Measurements from ENCODE around the gene SRBD1. TPM values are rescaled to one million over a fixed set of nuclear protein-coding genes. Genes with fewer than 3 reads are reported as not detected.

Gene SRBD1
- total and polyA plus RNA-seq, 2 of the 8 experiments (the other 6 are each of a cell fraction or from before 2014, with no cell fraction given) = 4.6 to 20.0 TPM

DNA sequence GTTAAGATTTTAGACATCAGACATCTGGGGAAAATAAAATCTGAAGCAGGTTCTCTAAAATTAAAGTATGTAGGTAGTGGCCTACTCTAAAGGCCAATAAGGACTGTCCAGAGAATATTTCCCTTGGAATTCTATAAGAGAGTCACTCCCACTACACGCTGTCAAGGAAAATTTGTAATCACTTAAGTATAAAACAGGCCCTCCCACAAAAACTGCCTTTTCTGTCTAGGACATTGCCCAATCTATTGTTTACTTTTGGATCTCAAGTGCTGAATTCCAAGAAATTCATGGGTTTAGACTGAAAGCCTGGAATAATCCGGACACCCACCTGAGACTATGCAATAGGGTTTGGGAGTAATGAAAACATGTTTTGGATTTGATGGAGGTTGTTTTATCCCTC is 1.7 kb upstream of the SRBD1 start:
- no peak overlapping the region for H3K18ac ChIP-seq (ENCODE audit: extremely low read depth, low read length)
- 79% methylated on average over 2 of the region's 2 CpGs; no CpG with 5 or more reads in 1 of the 2 experiments for WGBS, 2 experiments (ENCODE audit: extremely low coverage in 1 of 2, insufficient coverage in 1 of 2, insufficient read length in 1 of 2, insufficient replicate concordance in 2 of 2, low coverage in 1 of 2, low lambda C conversion rate in 2 of 2, missing lambda C conversion rate in 1 of 2)
- H2AK5ac ChIP-seq (ENCODE audit: low read depth, low read length) = no peak overlapping the region
- H3K4me2 ChIP-seq (ENCODE audit: insufficient read depth in 1 of 2, low read depth in 2 of 2, low read length in 2 of 2) = no peak overlapping the region
- CTCF ChIA-PET (ENCODE audit: partially characterized antibody) = no interaction called here
- no peak overlapping the region for H4K91ac ChIP-seq (replicated peaks; ENCODE audit: insufficient read length, low read length)
- H2BK15ac ChIP-seq (ENCODE audit: low read length) = no peak overlapping the region
- H3K9ac ChIP-seq (replicated peaks in 1 of 4; ENCODE audit: extremely low read depth in 1 of 4, low read depth in 3 of 4, low read length in 3 of 4) = no peak overlapping the region
- no peak for DNase-seq (ENCODE audit: low read depth in 1 of 2, low spot score in 2 of 2)
- no peak overlapping the region for H2AFZ ChIP-seq (ENCODE audit: low read length)
- H2BK5ac ChIP-seq (ENCODE audit: low read depth, low read length) = no peak overlapping the region
- H3K79me1 ChIP-seq (ENCODE audit: low read depth, low read length) = no peaks in the 10 kb centered on the region; the same call in 1 of the 2 replicates
- no peak overlapping the region for H2BK20ac ChIP-seq (ENCODE audit: low read length)
- no peak overlapping the region for H3K23ac ChIP-seq (ENCODE audit: insufficient read length)
- H2BK120ac ChIP-seq (replicated peaks; ENCODE audit: low read depth, low read length) = no peak overlapping the region
- H3K9me3 ChIP-seq (ENCODE audit: insufficient read depth in 2 of 2, low read depth in 1 of 2, low read length in 1 of 2) = no peaks in the 10 kb centered on the region
- H3K27ac ChIP-seq (ENCODE audit: low read depth, low read length) = no peak overlapping the region
- no peak overlapping the region for H3K14ac ChIP-seq (ENCODE audit: insufficient read length)
- H3K56ac ChIP-seq (replicated peaks; ENCODE audit: insufficient read length, low read depth, low read length) = no peak overlapping the region
- no peak overlapping the region for H4K5ac ChIP-seq (ENCODE audit: insufficient read length, low read depth, low read length)
- no peak for FAIRE-seq
- H3K36me3 ChIP-seq (ENCODE audit: control insufficient read depth in 2 of 4, insufficient read depth in 4 of 4, low read length in 3 of 4) = no peaks in the 10 kb centered on the region
- H3K27me3 ChIP-seq (replicated peaks in 1 of 4; ENCODE audit: control insufficient read depth in 3 of 4, extremely low read depth in 1 of 4, insufficient read depth in 3 of 4, low read length in 3 of 4) = no peaks in the 10 kb centered on the region
- H3K23me2 ChIP-seq (ENCODE audit: low read depth, low read length) = no peaks in the 10 kb centered on the region
- H4K20me1 ChIP-seq (replicated peaks in 1 of 2; ENCODE audit: control insufficient read depth in 1 of 2, insufficient read depth in 2 of 2, low read length in 2 of 2) = no peaks in the 10 kb centered on the region
- H3K4me3 ChIP-seq (ENCODE audit: extremely low read depth in 1 of 4, insufficient read depth in 2 of 4, low read depth in 3 of 4, low read length in 4 of 4) = no peak overlapping the region
- H2BK12ac ChIP-seq (ENCODE audit: low read depth, low read length) = no peak overlapping the region
- no peak overlapping the region for H4K8ac ChIP-seq (ENCODE audit: extremely low read depth, insufficient read depth, low read length)
- peaks cover 0 to 24% of the 10 kb centered on the region in 2 experiments; a peak in 2 of 4 replicates for H3K79me2 ChIP-seq (ENCODE audit: control insufficient read depth in 1 of 2, insufficient read depth in 2 of 2, low read length in 2 of 2)
- H3K4me1 ChIP-seq (replicated peaks in 1 of 4; ENCODE audit: control insufficient read depth in 3 of 4, insufficient read depth in 4 of 4, low read length in 3 of 4) = peaks cover 0 to 3% (median 0%) of the 10 kb centered on the region in 4 experiments; a peak in 1 of 7 replicates
- POLR2A ChIA-PET (ENCODE audit: partially characterized antibody) = interaction anchor here (0.6 kb wide), 1 partner anchor 20 kb away, joined by 3 read pairs; no protein-coding TSS in a partner anchor
- no peak overlapping the region for H3K4ac ChIP-seq (replicated peaks; ENCODE audit: insufficient read length, low read depth, low read length)
- no peak for TF ChIP-seq RFX5 (IDR thresholded peaks at IDR 0.05; ENCODE audit: borderline replicate concordance, low read depth, low read length)
- no peak for TF ChIP-seq GTF2F1 (IDR thresholded peaks at IDR 0.05; ENCODE audit: borderline replicate concordance, low read depth, low read length)
- no peak for TF ChIP-seq TEAD4 (IDR thresholded peaks at IDR 0.05; ENCODE audit: low read depth, low read length)
- no peak for TF ChIP-seq POLR2AphosphoS5 (IDR thresholded peaks at IDR 0.05; ENCODE audit: low read depth, low read length)
- TF ChIP-seq ASH2L (IDR thresholded peaks at IDR 0.05; ENCODE audit: low read length) = no peak
- TF ChIP-seq, protein P1, sequence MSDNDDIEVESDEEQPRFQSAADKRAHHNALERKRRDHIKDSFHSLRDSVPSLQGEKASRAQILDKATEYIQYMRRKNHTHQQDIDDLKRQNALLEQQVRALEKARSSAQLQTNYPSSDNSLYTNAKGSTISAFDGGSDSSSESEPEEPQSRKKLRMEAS (IDR thresholded peaks at IDR 0.05) = no peak
- no peak for TF ChIP-seq SIRT6 (IDR thresholded peaks at IDR 0.05; ENCODE audit: low read length)
- no peak for TF ChIP-seq EZH2 (IDR thresholded peaks at IDR 0.05; ENCODE audit: low read depth, low read length, severe bottlenecking)
- TF ChIP-seq SIN3A (conservative IDR thresholded peaks at IDR 0.05 in 1 of 2, IDR thresholded peaks at IDR 0.05 in 1 of 2; ENCODE audit: low read depth in 1 of 2, low read length in 2 of 2) = no peak
- TF ChIP-seq EP300 (IDR thresholded peaks at IDR 0.05; ENCODE audit: borderline replicate concordance in 1 of 2, low read depth in 2 of 2, low read length in 2 of 2) = no peak
- TF ChIP-seq, protein P2, sequence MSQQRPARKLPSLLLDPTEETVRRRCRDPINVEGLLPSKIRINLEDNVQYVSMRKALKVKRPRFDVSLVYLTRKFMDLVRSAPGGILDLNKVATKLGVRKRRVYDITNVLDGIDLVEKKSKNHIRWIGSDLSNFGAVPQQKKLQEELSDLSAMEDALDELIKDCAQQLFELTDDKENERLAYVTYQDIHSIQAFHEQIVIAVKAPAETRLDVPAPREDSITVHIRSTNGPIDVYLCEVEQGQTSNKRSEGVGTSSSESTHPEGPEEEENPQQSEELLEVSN (IDR thresholded peaks at IDR 0.05) = no peak
- TF ChIP-seq CBX5 (IDR thresholded peaks at IDR 0.05; ENCODE audit: low read depth, low read length) = no peak
- TF ChIP-seq NANOG (IDR thresholded peaks at IDR 0.05; ENCODE audit: insufficient read depth, low read depth, low read length, poor library complexity, severe bottlenecking) = no peak

Measured in H1 (cell line).